HEK293 (cell line): Measurements from ENCODE around the gene AKAP12.

Source experiments
- CTCF ChIA-PET: fragments of 350-600 bp; formaldehyde crosslinking; extraction: SDS; loops from one replicate; lab custom pipeline; 2021; ENCODE audit warnings: antibody characterized with exemption; lab: Yijun Ruan, JAX
- POLR2A ChIA-PET: fragments of 300-600 bp; formaldehyde crosslinking; extraction: SDS; loops from one replicate; lab custom pipeline; 2020; ENCODE audit warnings: antibody characterized with exemption, inconsistent platforms; lab: Yijun Ruan, JAX
- H3K27ac ChIP-seq: fragments of 200-500 bp; sonication (Bioruptor generic); 2 replicates; pipeline ENCODE4 v1.5.1; 2014; ENCODE audit warnings: low read depth, low read length, control low read depth, inconsistent platforms; ENCODE audit errors: extremely low read depth
- H3K36me3 ChIP-seq, 2 experiments: fragments of 200-500 bp in 1 of 2; sonication (Bioruptor generic) in 1 of 2; 1 replicate in 1 of 2; 2 replicates in 1 of 2; pipeline ENCODE4 v1.5.1; 2014 to 2017; ENCODE audit warnings: inconsistent platforms in 2 of 2, low read length in 2 of 2; ENCODE audit not compliant: control insufficient read depth in 2 of 2, insufficient read depth in 1 of 2
- H3K4me1 ChIP-seq: fragments of 200-500 bp; sonication (Bioruptor generic); 2 replicates; pipeline ENCODE4 v1.5.1; 2014; ENCODE audit warnings: mild to moderate bottlenecking, low read length, inconsistent platforms; ENCODE audit not compliant: control insufficient read depth, insufficient read depth
- H3K4me3 ChIP-seq: 2 replicates; pipeline ENCODE4 v1.5.1; 2011; ENCODE audit warnings: low read depth, mild to moderate bottlenecking, control low read depth, low read length, moderate library complexity
- H3K9me3 ChIP-seq: fragments of 200-500 bp; sonication (Bioruptor generic); 2 replicates; pipeline ENCODE4 v1.5.1; 2014; ENCODE audit warnings: low read depth, low read length, inconsistent platforms; ENCODE audit not compliant: control insufficient read depth, insufficient read depth
- EGR2 ChIP-seq: fragments of 450-650 bp; formaldehyde crosslinking; IDR thresholded peaks from 2 replicates; pipeline ENCODE4 v1.5.1; 2016; ENCODE audit warnings: low read depth, missing biosample characterization, missing genetic modification characterization
- GLI2 ChIP-seq: fragments of 450-650 bp; formaldehyde crosslinking; IDR thresholded peaks from 2 replicates; pipeline ENCODE4; 2017; ENCODE audit warnings: missing biosample characterization, missing genetic modification characterization, low read depth, borderline replicate concordance
- MEIS1 ChIP-seq: sonication (generic); formaldehyde crosslinking; IDR thresholded peaks from 2 replicates; pipeline ENCODE4 v1.8.1; 2022; ENCODE audit warnings: missing genetic modification reagents, mild to moderate bottlenecking, borderline replicate concordance
- OVOL3 ChIP-seq: fragments of 450-650 bp; formaldehyde crosslinking; IDR thresholded peaks from 2 replicates; pipeline ENCODE4 v1.5.1; 2016; ENCODE audit warnings: missing biosample characterization, missing genetic modification characterization
- SETDB1 ChIP-seq: IDR thresholded peaks from one replicate; pipeline ENCODE4 v1.6.1; 2017; ENCODE audit warnings: mild to moderate bottlenecking, low read length, moderate library complexity, mixed read lengths; ENCODE audit not compliant: insufficient read length
- TCF7L2 ChIP-seq: IDR thresholded peaks from 2 replicates; pipeline ENCODE4 v1.6.1; 2011; ENCODE audit warnings: low read depth, mild to moderate bottlenecking, inconsistent platforms, low read length, moderate library complexity, borderline replicate concordance
- WT1 ChIP-seq: fragments of 450-650 bp; formaldehyde crosslinking; IDR thresholded peaks from 2 replicates; pipeline ENCODE4 v1.5.1; 2016; ENCODE audit warnings: missing biosample characterization, missing genetic modification characterization
- ZFP69B ChIP-seq: fragments of 450-650 bp; formaldehyde crosslinking; IDR thresholded peaks from 2 replicates; pipeline ENCODE4 v1.5.1; 2016; ENCODE audit warnings: missing biosample characterization, missing genetic modification characterization
- ZNF121 ChIP-seq: fragments of 450-650 bp; formaldehyde crosslinking; IDR thresholded peaks from 2 replicates; pipeline ENCODE4 v1.5.1; 2016; ENCODE audit warnings: missing biosample characterization, missing genetic modification characterization
- ZNF140 ChIP-seq: fragments of 450-650 bp; formaldehyde crosslinking; IDR thresholded peaks from 2 replicates; pipeline ENCODE4 v1.5.1; 2016; ENCODE audit warnings: missing biosample characterization, missing genetic modification characterization
- ZNF2 ChIP-seq: fragments of 450-650 bp; formaldehyde crosslinking; IDR thresholded peaks from 2 replicates; pipeline ENCODE4 v1.5.1; 2016; ENCODE audit warnings: missing biosample characterization, missing genetic modification characterization
- ZNF274 ChIP-seq, 2 experiments: fragments of 200-500 bp in 1 of 2; fragments of 450-650 bp in 1 of 2; sonication (Bioruptor generic) in 1 of 2; formaldehyde crosslinking in 1 of 2; IDR thresholded peaks; 2 replicates each; pipeline versions ENCODE4 v1.5.1 to v1.6.1; 2014 to 2016; ENCODE audit warnings: borderline replicate concordance in 1 of 2, inconsistent platforms in 1 of 2, low read length in 1 of 2, missing biosample characterization in 1 of 2, missing genetic modification characterization in 1 of 2
- ZNF416 ChIP-seq: fragments of 450-650 bp; formaldehyde crosslinking; IDR thresholded peaks from 2 replicates; pipeline ENCODE4 v1.5.1; 2016; ENCODE audit warnings: missing biosample characterization, missing genetic modification characterization
- ZNF529 ChIP-seq: fragments of 450-650 bp; formaldehyde crosslinking; IDR thresholded peaks from 2 replicates; pipeline ENCODE4 v1.5.1; 2017; ENCODE audit warnings: missing genetic modification characterization, missing biosample characterization; ENCODE audit not compliant: insufficient replicate concordance
- ZNF621 ChIP-seq: fragments of 450-650 bp; formaldehyde crosslinking; IDR thresholded peaks from 2 replicates; pipeline ENCODE4 v1.5.1; 2017; ENCODE audit warnings: missing biosample characterization, missing genetic modification characterization
- ZNF629 ChIP-seq: fragments of 450-650 bp; formaldehyde crosslinking; IDR thresholded peaks from 2 replicates; pipeline ENCODE4 v1.5.1; 2017; ENCODE audit warnings: missing biosample characterization, missing genetic modification characterization
- ZSCAN16 ChIP-seq: fragments of 450-650 bp; formaldehyde crosslinking; IDR thresholded peaks from 2 replicates; pipeline ENCODE4 v1.5.1; 2016; ENCODE audit warnings: missing biosample characterization, missing genetic modification characterization
- ZSCAN30 ChIP-seq: fragments of 450-650 bp; IDR thresholded peaks from 2 replicates; pipeline ENCODE4 v1.5.1; 2018; ENCODE audit warnings: missing biosample characterization, mild to moderate bottlenecking, missing genetic modification characterization, moderate library complexity
- TF ChIP-seq, protein P1 (sequence below): fragments of 450-650 bp; formaldehyde crosslinking; IDR thresholded peaks from 2 replicates; pipeline ENCODE4 v1.5.1; 2016; ENCODE audit warnings: missing biosample characterization, missing genetic modification characterization, low read depth
- TF ChIP-seq, protein P2 (sequence below): sonication (generic); formaldehyde crosslinking; IDR thresholded peaks from 2 replicates; pipeline ENCODE4 v1.8.1; 2022; ENCODE audit warnings: mild to moderate bottlenecking, moderate library complexity, missing genetic modification reagents
- TF ChIP-seq, protein P3 (sequence below): fragments of 450-650 bp; formaldehyde crosslinking; IDR thresholded peaks from 2 replicates; pipeline ENCODE4 v1.5.1; 2016; ENCODE audit warnings: missing biosample characterization, missing genetic modification characterization
- TF ChIP-seq, protein P4 (sequence below): fragments of 450-650 bp; formaldehyde crosslinking; IDR thresholded peaks from 2 replicates; pipeline ENCODE4 v1.5.1; 2016; ENCODE audit warnings: missing biosample characterization, missing genetic modification characterization
- TF ChIP-seq, protein P5 (sequence below): fragments of 450-650 bp; formaldehyde crosslinking; IDR thresholded peaks from 2 replicates; pipeline ENCODE4 v1.5.1; 2017; ENCODE audit warnings: missing biosample characterization, missing genetic modification characterization

The AKAP12 gene

DNA sequence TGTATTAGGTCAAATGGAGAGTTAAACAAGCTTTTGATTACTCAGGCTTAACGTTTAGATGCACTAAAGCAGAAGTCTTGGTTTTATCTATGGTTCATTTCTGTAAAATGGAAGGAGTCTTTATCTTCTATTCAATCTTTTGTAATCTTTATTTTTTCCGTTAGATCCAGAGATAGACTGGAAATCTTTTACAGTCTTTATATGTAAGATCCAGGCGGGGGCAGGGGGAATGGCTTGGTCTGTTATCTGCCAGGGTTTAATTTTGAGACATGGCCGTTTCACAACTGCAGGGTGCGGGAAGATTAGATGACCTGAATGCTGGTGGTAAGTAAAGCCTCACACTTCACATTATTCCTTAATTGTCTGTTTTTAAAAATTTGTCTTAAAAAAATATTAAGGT lies 3.7 kb downstream of the AKAP12 start:
- Histone ChIP-seq H3K9me3 (no peaks in the 10 kb centered on the region), H3K4me3 (no peak overlapping the region), H3K36me3 (no peaks in the 10 kb centered on the region), H3K4me1 (peaks cover 9% of the 10 kb centered on the region; the same call in 1 of the 2 replicates), H3K27ac (no peak overlapping the region)
- ChIA-PET POLR2A (no interaction called here), CTCF (interaction anchor here (5.3 kb wide), 1 partner anchor 81 kb away, joined by 34 read pairs; no protein-coding TSS in a partner anchor)
- TF ChIP-seq, protein P1, sequence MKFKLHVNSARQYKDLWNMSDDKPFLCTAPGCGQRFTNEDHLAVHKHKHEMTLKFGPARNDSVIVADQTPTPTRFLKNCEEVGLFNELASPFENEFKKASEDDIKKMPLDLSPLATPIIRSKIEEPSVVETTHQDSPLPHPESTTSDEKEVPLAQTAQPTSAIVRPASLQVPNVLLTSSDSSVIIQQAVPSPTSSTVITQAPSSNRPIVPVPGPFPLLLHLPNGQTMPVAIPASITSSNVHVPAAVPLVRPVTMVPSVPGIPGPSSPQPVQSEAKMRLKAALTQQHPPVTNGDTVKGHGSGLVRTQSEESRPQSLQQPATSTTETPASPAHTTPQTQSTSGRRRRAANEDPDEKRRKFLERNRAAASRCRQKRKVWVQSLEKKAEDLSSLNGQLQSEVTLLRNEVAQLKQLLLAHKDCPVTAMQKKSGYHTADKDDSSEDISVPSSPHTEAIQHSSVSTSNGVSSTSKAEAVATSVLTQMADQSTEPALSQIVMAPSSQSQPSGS (tag by site-specific recombination): no peak
- TF ChIP-seq ZSCAN30 (no peak), TCF7L2 (no peak), ZNF621 (tag by site-specific recombination) (no peak), ZSCAN16 (tag by site-specific recombination) (no peak), MEIS1 (CRISPR knock-in tag) (no peak), ZNF274 (IDR thresholded peaks at IDR 0.05; ENCODE audit: low read length) (no peak), ZNF274 (tag by site-specific recombination; IDR thresholded peaks at IDR 0.05; ENCODE audit: borderline replicate concordance) (no peak), ZFP69B (tag by site-specific recombination) (no peak), ZNF529 (no peak), GLI2 (tag by site-specific recombination) (no peak)
- TF ChIP-seq, protein P2, sequence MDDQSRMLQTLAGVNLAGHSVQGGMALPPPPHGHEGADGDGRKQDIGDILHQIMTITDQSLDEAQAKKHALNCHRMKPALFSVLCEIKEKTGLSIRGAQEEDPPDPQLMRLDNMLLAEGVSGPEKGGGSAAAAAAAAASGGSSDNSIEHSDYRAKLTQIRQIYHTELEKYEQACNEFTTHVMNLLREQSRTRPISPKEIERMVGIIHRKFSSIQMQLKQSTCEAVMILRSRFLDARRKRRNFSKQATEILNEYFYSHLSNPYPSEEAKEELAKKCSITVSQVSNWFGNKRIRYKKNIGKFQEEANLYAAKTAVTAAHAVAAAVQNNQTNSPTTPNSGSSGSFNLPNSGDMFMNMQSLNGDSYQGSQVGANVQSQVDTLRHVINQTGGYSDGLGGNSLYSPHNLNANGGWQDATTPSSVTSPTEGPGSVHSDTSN (CRISPR knock-in tag): no peak
- TF ChIP-seq, protein P3, sequence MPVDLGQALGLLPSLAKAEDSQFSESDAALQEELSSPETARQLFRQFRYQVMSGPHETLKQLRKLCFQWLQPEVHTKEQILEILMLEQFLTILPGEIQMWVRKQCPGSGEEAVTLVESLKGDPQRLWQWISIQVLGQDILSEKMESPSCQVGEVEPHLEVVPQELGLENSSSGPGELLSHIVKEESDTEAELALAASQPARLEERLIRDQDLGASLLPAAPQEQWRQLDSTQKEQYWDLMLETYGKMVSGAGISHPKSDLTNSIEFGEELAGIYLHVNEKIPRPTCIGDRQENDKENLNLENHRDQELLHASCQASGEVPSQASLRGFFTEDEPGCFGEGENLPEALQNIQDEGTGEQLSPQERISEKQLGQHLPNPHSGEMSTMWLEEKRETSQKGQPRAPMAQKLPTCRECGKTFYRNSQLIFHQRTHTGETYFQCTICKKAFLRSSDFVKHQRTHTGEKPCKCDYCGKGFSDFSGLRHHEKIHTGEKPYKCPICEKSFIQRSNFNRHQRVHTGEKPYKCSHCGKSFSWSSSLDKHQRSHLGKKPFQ (tag by site-specific recombination): no peak

DNA sequence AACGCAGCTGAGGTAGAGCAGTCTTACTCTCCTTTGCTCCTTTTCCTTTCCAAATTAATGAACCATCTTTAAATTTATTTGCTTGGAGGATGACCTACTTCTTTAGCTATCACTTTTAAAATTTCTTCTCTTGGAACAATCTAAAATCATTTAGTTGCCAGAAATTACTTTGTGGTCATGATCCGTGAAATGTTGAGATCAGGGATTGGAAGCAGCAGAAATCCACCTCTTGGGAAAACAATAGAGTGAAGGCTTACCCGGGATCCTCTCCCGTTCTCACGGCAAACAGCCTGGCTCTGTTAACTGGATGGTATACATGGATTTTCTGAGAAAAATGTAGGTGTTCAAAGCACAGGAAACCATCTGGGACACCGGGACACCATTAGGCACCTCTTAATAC lies 7.7 kb downstream of the AKAP12 start:
- H3K36me3 ChIP-seq: no peaks in the 10 kb centered on the region
- H3K27ac ChIP-seq: no peak overlapping the region
- TF ChIP-seq, protein P4, sequence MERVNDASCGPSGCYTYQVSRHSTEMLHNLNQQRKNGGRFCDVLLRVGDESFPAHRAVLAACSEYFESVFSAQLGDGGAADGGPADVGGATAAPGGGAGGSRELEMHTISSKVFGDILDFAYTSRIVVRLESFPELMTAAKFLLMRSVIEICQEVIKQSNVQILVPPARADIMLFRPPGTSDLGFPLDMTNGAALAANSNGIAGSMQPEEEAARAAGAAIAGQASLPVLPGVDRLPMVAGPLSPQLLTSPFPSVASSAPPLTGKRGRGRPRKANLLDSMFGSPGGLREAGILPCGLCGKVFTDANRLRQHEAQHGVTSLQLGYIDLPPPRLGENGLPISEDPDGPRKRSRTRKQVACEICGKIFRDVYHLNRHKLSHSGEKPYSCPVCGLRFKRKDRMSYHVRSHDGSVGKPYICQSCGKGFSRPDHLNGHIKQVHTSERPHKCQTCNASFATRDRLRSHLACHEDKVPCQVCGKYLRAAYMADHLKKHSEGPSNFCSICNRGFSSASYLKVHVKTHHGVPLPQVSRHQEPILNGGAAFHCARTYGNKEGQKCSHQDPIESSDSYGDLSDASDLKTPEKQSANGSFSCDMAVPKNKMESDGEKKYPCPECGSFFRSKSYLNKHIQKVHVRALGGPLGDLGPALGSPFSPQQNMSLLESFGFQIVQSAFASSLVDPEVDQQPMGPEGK (tag by site-specific recombination): no peak
- TF ChIP-seq ZNF2 (tag by site-specific recombination) (no peak), WT1 (tag by site-specific recombination) (no peak), ZNF274 (IDR thresholded peaks at IDR 0.05; ENCODE audit: low read length) (no peak), ZNF274 (tag by site-specific recombination; IDR thresholded peaks at IDR 0.05; ENCODE audit: borderline replicate concordance) (no peak), ZNF140 (tag by site-specific recombination) (no peak), OVOL3 (no peak), SETDB1 (no peak), EGR2 (tag by site-specific recombination) (no peak), ZNF629 (tag by site-specific recombination) (no peak), ZNF416 (tag by site-specific recombination) (no peak), ZNF121 (tag by site-specific recombination) (no peak)
- TF ChIP-seq, protein P1 (tag by site-specific recombination): no peak
- TF ChIP-seq, protein P5, sequence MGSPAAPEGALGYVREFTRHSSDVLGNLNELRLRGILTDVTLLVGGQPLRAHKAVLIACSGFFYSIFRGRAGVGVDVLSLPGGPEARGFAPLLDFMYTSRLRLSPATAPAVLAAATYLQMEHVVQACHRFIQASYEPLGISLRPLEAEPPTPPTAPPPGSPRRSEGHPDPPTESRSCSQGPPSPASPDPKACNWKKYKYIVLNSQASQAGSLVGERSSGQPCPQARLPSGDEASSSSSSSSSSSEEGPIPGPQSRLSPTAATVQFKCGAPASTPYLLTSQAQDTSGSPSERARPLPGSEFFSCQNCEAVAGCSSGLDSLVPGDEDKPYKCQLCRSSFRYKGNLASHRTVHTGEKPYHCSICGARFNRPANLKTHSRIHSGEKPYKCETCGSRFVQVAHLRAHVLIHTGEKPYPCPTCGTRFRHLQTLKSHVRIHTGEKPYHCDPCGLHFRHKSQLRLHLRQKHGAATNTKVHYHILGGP: no peak
- TF ChIP-seq, protein P2 (CRISPR knock-in tag): no peak
- H3K9me3 ChIP-seq: no peaks in the 10 kb centered on the region
- H3K4me1 ChIP-seq: peaks cover 3% of the 10 kb centered on the region; the same call in 1 of the 2 replicates
- no peak overlapping the region for H3K4me3 ChIP-seq
- POLR2A ChIA-PET: no interaction called here
- CTCF ChIA-PET: interaction anchor here (0.5 to 4.0 kb wide), 4 partner anchors 12 to 585 kb away, joined by 3 to 19 read pairs (median 4); no protein-coding TSS in a partner anchor
